CD8-positive, alpha-beta memory T cell (primary cell): ENCODE measurements around the gene LRCH3. TPM values are rescaled to one million over a fixed set of nuclear protein-coding genes. Genes with fewer than 3 reads are reported as not detected.

Source experiments
- CTCF ChIA-PET: fragments of 350-600 bp; sonication (Branson Sonifier 250); formaldehyde crosslinking; loops from one replicate; lab custom pipeline; 2021; ENCODE audit warnings: antibody characterized with exemption; lab: Charles Lee
- POLR2A ChIA-PET: fragments of 350-600 bp; sonication (Branson Sonifier 250); formaldehyde crosslinking; loops from one replicate; lab custom pipeline; 2021; ENCODE audit warnings: antibody characterized with exemption; lab: Charles Lee
- DNase-seq, 5 donors: peaks; one replicate each; pipeline versions ENCODE4 v3.0.0 to v3.0.0-alpha.2; 2020 to 2022; ENCODE audit warnings: mixed read lengths in 1 of 5
- H3K27ac ChIP-seq: one replicate; pipeline ENCODE4 v1.7.0; 2013; ENCODE audit warnings: low read depth, mild to moderate bottlenecking, low read length, moderate library complexity
- H3K27me3 ChIP-seq: 2 replicates; pipeline ENCODE4 v1.7.0; 2013; ENCODE audit warnings: low read length, mild to moderate bottlenecking; ENCODE audit not compliant: insufficient read depth, poor library complexity, severe bottlenecking
- H3K36me3 ChIP-seq: 2 replicates; pipeline ENCODE4 v1.7.0; 2013; ENCODE audit warnings: mild to moderate bottlenecking, low read length, moderate library complexity; ENCODE audit not compliant: insufficient read depth
- H3K4me1 ChIP-seq: 2 replicates; pipeline ENCODE4 v1.7.0; 2013; ENCODE audit warnings: mild to moderate bottlenecking, low read length, moderate library complexity; ENCODE audit not compliant: insufficient read depth
- H3K4me3 ChIP-seq: 2 replicates; pipeline ENCODE4 v1.7.0; 2013; ENCODE audit warnings: mild to moderate bottlenecking, low read length
- H3K9me3 ChIP-seq: 2 replicates; pipeline ENCODE4 v1.7.0; 2013; ENCODE audit warnings: mild to moderate bottlenecking, low read length
- H3K27ac Mint-ChIP-seq, 8 donors: one replicate each; pipeline ENCODE4 v1.8.0; 2020 to 2021; ENCODE audit warnings: mixed read lengths in 8 of 8, mild to moderate bottlenecking in 6 of 8, inconsistent platforms in 3 of 8, moderate library complexity in 3 of 8
- H3K27me3 Mint-ChIP-seq, 2 donors: one replicate each; pipeline ENCODE4 v1.8.0; 2020 to 2021; ENCODE audit warnings: mixed read lengths in 2 of 2, mild to moderate bottlenecking in 1 of 2, moderate library complexity in 1 of 2
- H3K36me3 Mint-ChIP-seq, 3 donors: one replicate each; pipeline ENCODE4 v1.8.0; 2020 to 2021; ENCODE audit warnings: mixed read lengths in 3 of 3, inconsistent platforms in 1 of 3, mild to moderate bottlenecking in 1 of 3
- H3K4me1 Mint-ChIP-seq, 3 donors: one replicate each; pipeline ENCODE4 v1.8.0; 2020 to 2021; ENCODE audit warnings: mixed read lengths in 3 of 3, inconsistent platforms in 1 of 3, mild to moderate bottlenecking in 1 of 3
- H3K4me3 Mint-ChIP-seq, 7 donors: one replicate each; pipeline ENCODE4 v1.8.0; 2020 to 2021; ENCODE audit warnings: mixed read lengths in 7 of 7, mild to moderate bottlenecking in 6 of 7, moderate library complexity in 4 of 7, inconsistent platforms in 2 of 7
- H3K9me3 Mint-ChIP-seq, 5 donors: one replicate each; pipeline ENCODE4 v1.8.0; 2020 to 2022; ENCODE audit warnings: mixed read lengths in 5 of 5, mild to moderate bottlenecking in 3 of 5, moderate library complexity in 2 of 5, inconsistent platforms in 1 of 5
- polyA plus RNA-seq: library from polyadenylated mRNA; unstranded; fragments of 300-500 nt; fragmentation: Illumina TruSeq; gene quantifications from one replicate; pipeline ENCODE4 v1.2.3, GENCODE V29; 2021
- total RNA-seq, 2 experiments: library from RNA; stranded (reverse); gene quantifications; one replicate each; pipeline ENCODE4 v1.2.3, GENCODE V29; 2021

Gene LRCH3
- total and polyA plus RNA-seq, 3 experiments from 2014 or later = 26.5 to 56.3 (median 51.2) TPM

GRCh38 chr3:197889204-197889930 is 98.3 kb downstream of the LRCH3 start:
- H3K27me3 ChIP-seq = no peaks in the 10 kb centered on the region
- H3K36me3 ChIP-seq = no peaks in the 10 kb centered on the region
- CTCF ChIA-PET = interaction anchor here (1.2 to 1.3 kb wide), 2 partner anchors 16 kb away, joined by 4 read pairs; no protein-coding TSS in a partner anchor
- H3K27ac ChIP-seq = no peak overlapping the region
- Mint-ChIP-seq H3K4me3 (no peak overlapping the region), H3K27me3 (no peaks in the 10 kb centered on the region), H3K9me3 (no peaks in the 10 kb centered on the region), H3K36me3 (peaks cover 0 to 36% (median 12%) of the 10 kb centered on the region in 3 donors), H3K4me1 (no peaks in the 10 kb centered on the region), H3K27ac (peak overlapping the region in 3 of 8 donors; percentile 47 to 90 (median 61))
- no peak for DNase-seq
- POLR2A ChIA-PET = no interaction called here
- no peaks in the 10 kb centered on the region for H3K9me3 ChIP-seq
- H3K4me3 ChIP-seq = no peak overlapping the region
- H3K4me1 ChIP-seq = no peaks in the 10 kb centered on the region

GRCh38 chr3:197890693-197891092 is 99.6 kb downstream of the LRCH3 start:
- H3K9me3 ChIP-seq = no peaks in the 10 kb centered on the region
- H3K4me3 Mint-ChIP-seq = no peak overlapping the region
- no peak overlapping the region for H3K27ac Mint-ChIP-seq
- no peak overlapping the region for H3K27ac ChIP-seq
- no peaks in the 10 kb centered on the region for H3K36me3 ChIP-seq
- H3K27me3 Mint-ChIP-seq = no peaks in the 10 kb centered on the region
- H3K4me1 ChIP-seq = no peaks in the 10 kb centered on the region
- no peak overlapping the region for H3K4me3 ChIP-seq
- ChIA-PET CTCF (interaction anchor here (1.0 kb wide), 1 partner anchor 8 kb away, joined by 3 read pairs; no protein-coding TSS in a partner anchor), POLR2A (no interaction called here)
- peaks cover 0 to 26% (median 7%) of the 10 kb centered on the region in 3 donors for H3K36me3 Mint-ChIP-seq
- H3K9me3 Mint-ChIP-seq = no peaks in the 10 kb centered on the region
- no peaks in the 10 kb centered on the region for H3K4me1 Mint-ChIP-seq
- DNase-seq = no peak
- H3K27me3 ChIP-seq = no peaks in the 10 kb centered on the region

- Histone ChIP-seq H3K27me3 (no peaks in the 10 kb centered on the region), H3K27ac (no peak overlapping the region), H3K36me3 (no peaks in the 10 kb centered on the region), H3K4me3 (no peak overlapping the region), H3K9me3 (no peaks in the 10 kb centered on the region), H3K4me1 (no peaks in the 10 kb centered on the region)
- Mint-ChIP-seq H3K27ac (no peak overlapping the region), H3K27me3 (no peaks in the 10 kb centered on the region), H3K9me3 (no peaks in the 10 kb centered on the region), H3K36me3 (peaks cover 0 to 22% (median 6%) of the 10 kb centered on the region in 3 donors), H3K4me1 (no peaks in the 10 kb centered on the region), H3K4me3 (peak overlapping the region in 1 of 7 donors; percentile 51)
- CTCF ChIA-PET = no interaction called here
- POLR2A ChIA-PET = no interaction called here
- DNase-seq = no peak
Observed at GRCh38 chr3:197892162-197892561, 101.1 kb downstream of the LRCH3 start.

- Histone ChIP-seq H3K36me3 (no peaks in the 10 kb centered on the region), H3K4me3 (no peak overlapping the region), H3K9me3 (no peaks in the 10 kb centered on the region), H3K27me3 (no peaks in the 10 kb centered on the region), H3K4me1 (no peaks in the 10 kb centered on the region), H3K27ac (no peak overlapping the region)
- Mint-ChIP-seq H3K27ac (no peak overlapping the region), H3K4me3 (no peak overlapping the region), H3K27me3 (peaks cover 0 to 1% of the 10 kb centered on the region in 2 donors), H3K9me3 (no peaks in the 10 kb centered on the region), H3K36me3 (peaks cover 3% of the 10 kb centered on the region in 3 donors), H3K4me1 (no peaks in the 10 kb centered on the region)
- no peak for DNase-seq
- CTCF ChIA-PET = interaction anchor here (1.5 kb wide), 1 partner anchor 14 kb away, joined by 3 read pairs; no protein-coding TSS in a partner anchor
- POLR2A ChIA-PET = no interaction called here
Observed at GRCh38 chr3:197896421-197896820, 105.4 kb downstream of the LRCH3 start.

- Histone ChIP-seq H3K9me3 (no peaks in the 10 kb centered on the region), H3K36me3 (no peaks in the 10 kb centered on the region), H3K27ac (no peak overlapping the region), H3K4me1 (no peaks in the 10 kb centered on the region), H3K27me3 (no peaks in the 10 kb centered on the region), H3K4me3 (no peak overlapping the region)
- CTCF ChIA-PET = no interaction called here
- no peak overlapping the region for H3K4me3 Mint-ChIP-seq
- no peak for DNase-seq
- POLR2A ChIA-PET = no interaction called here
- peaks cover 0 to 1% of the 10 kb centered on the region in 2 donors for H3K27me3 Mint-ChIP-seq
- no peaks in the 10 kb centered on the region for H3K4me1 Mint-ChIP-seq
- H3K27ac Mint-ChIP-seq = no peak overlapping the region
- no peaks in the 10 kb centered on the region for H3K9me3 Mint-ChIP-seq
- H3K36me3 Mint-ChIP-seq = peaks cover 0 to 3% (median 1%) of the 10 kb centered on the region in 3 donors
Observed at GRCh38 chr3:197899833-197900478, 108.9 kb downstream of the LRCH3 start.

- POLR2A ChIA-PET = no interaction called here
- H3K36me3 Mint-ChIP-seq = peaks cover 0 to 3% (median 1%) of the 10 kb centered on the region in 3 donors
- no peaks in the 10 kb centered on the region for H3K4me1 ChIP-seq
- H3K27ac ChIP-seq = no peak overlapping the region
- H3K4me1 Mint-ChIP-seq = peaks cover 8 to 9% (median 9%) of the 10 kb centered on the region in 3 donors
- no peak overlapping the region for H3K27ac Mint-ChIP-seq
- no peak overlapping the region for H3K4me3 ChIP-seq
- peak overlapping the region in 1 of 7 donors; percentile 18 for H3K4me3 Mint-ChIP-seq
- no peaks in the 10 kb centered on the region for H3K9me3 Mint-ChIP-seq
- H3K9me3 ChIP-seq = no peaks in the 10 kb centered on the region
- no peaks in the 10 kb centered on the region for H3K27me3 ChIP-seq
- no peaks in the 10 kb centered on the region for H3K36me3 ChIP-seq
- H3K27me3 Mint-ChIP-seq = peaks cover 0 to 1% of the 10 kb centered on the region in 2 donors
- CTCF ChIA-PET = no interaction called here
- no peak for DNase-seq
Observed at GRCh38 chr3:197901626-197902025, 110.6 kb downstream of the LRCH3 start.

- Mint-ChIP-seq H3K4me3 (peak overlapping the region in 5 of 7 donors; percentile 26 to 81 (median 61)), H3K4me1 (peaks cover 8 to 13% (median 9%) of the 10 kb centered on the region in 3 donors), H3K9me3 (no peaks in the 10 kb centered on the region), H3K27me3 (no peaks in the 10 kb centered on the region), H3K36me3 (peaks cover 0 to 2% (median 0%) of the 10 kb centered on the region in 3 donors), H3K27ac (peak overlapping the region in 5 of 8 donors; percentile 36 to 76 (median 51))
- Histone ChIP-seq H3K9me3 (no peaks in the 10 kb centered on the region), H3K4me1 (no peaks in the 10 kb centered on the region), H3K27ac (no peak overlapping the region), H3K36me3 (no peaks in the 10 kb centered on the region), H3K27me3 (no peaks in the 10 kb centered on the region), H3K4me3 (no peak overlapping the region)
- ChIA-PET CTCF (interaction anchor here (0.7 to 1.7 kb wide), 11 partner anchors 8 to 174 kb away, joined by 3 to 6 read pairs (median 4); no protein-coding TSS in a partner anchor), POLR2A (no interaction called here)
- DNase-seq = peak; percentile 61 to 80 (median 65)
Observed at GRCh38 chr3:197906023-197906849, 115.2 kb downstream of the LRCH3 start.
